Measurements from ENCODE around the gene OPN1SW. TPM values are rescaled to one million over a fixed set of nuclear protein-coding genes. Genes with fewer than 3 reads are reported as not detected.

The OPN1SW gene
- total RNA-seq, 4 donors from 2014 or later, result not detected

GRCh38 chr7:128737441-128737840 is 38.2 kb downstream of the OPN1SW start:
- H3K27me3 ChIP-seq, result no peaks in the 10 kb centered on the region
- H3K27ac ChIP-seq, result no peak overlapping the region

DNA sequence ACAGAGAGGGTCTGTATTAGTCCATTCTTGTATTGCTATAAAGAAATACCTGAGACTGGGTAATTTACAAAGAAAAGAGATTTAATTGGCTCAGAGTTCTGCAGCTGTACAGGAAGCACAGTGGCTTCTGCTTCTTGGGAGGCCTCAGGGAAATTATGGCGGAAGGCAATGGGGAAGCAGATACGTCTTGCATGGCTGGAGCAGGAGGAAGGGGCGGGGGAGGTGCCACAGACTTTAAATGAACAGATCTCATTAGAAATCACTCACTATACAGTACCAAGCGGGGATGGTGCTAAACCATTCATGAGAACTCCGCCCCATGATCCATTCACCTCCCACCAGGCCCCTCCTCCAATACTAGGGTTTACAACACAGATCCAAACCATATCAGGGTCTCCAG is 40.2 kb downstream of the OPN1SW start:
- Histone ChIP-seq H3K4me1 (peaks cover 0 to 13% (median 0%) of the 10 kb centered on the region in 4 donors), H3K4me3 (no peak overlapping the region), H3K36me3 (no peaks in the 10 kb centered on the region), H3K9me3 (no peaks in the 10 kb centered on the region), H3K27me3 (no peaks in the 10 kb centered on the region), H3K27ac (no peak overlapping the region)
- DNase-seq, result peak in 2 of 3 donors; percentile 50 to 67
- TF ChIP-seq CTCF (IDR thresholded peaks at IDR 0.05), result no peak
- TF ChIP-seq POLR2A (IDR thresholded peaks at IDR 0.05), result no peak

More at GRCh38 chr7:128737441-128737840, 38.2 kb downstream of the OPN1SW start:
- no peak overlapping the region for H3K4me3 ChIP-seq
- no peaks in the 10 kb centered on the region for H3K9me3 ChIP-seq
- TF ChIP-seq CTCF (IDR thresholded peaks at IDR 0.05), result no peak
- TF ChIP-seq POLR2A (IDR thresholded peaks at IDR 0.05), result no peak
- peaks cover 0 to 29% (median 0%) of the 10 kb centered on the region in 4 donors for H3K4me1 ChIP-seq
- DNase-seq, result no peak
- no peaks in the 10 kb centered on the region for H3K36me3 ChIP-seq

DNA sequence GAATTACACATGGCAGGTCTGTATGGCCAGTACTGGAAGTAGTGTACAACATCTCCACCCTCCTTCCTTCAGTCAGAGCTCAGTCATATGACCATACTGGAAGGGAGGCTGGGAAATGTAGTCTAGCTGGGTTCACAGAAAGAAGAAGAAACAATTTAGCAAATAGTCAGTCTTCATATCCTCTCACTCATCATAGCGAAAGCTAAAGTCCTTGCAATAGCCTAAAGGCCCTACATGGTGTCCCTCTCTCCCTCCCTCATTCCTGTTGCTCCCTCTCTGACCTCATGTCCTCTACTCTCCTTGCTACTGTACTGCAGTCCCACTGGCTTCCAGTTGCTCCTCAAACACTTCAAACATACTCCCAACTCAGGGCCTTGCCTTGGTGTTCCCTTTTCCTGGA is 40.7 kb downstream of the OPN1SW start:
- TF ChIP-seq CTCF (IDR thresholded peaks at IDR 0.05) (no peak), POLR2A (IDR thresholded peaks at IDR 0.05) (no peak)
- DNase-seq, result no peak
- Histone ChIP-seq H3K4me3 (no peak overlapping the region), H3K36me3 (no peaks in the 10 kb centered on the region), H3K9me3 (no peaks in the 10 kb centered on the region), H3K27ac (no peak overlapping the region), H3K27me3 (no peaks in the 10 kb centered on the region), H3K4me1 (peaks cover 0 to 8% (median 0%) of the 10 kb centered on the region in 4 donors)

GRCh38 chr7:128733278-128733645 is 42.3 kb downstream of the OPN1SW start:
- Histone ChIP-seq H3K4me1 (peaks cover 0 to 2% (median 0%) of the 10 kb centered on the region in 4 donors), H3K9me3 (no peaks in the 10 kb centered on the region), H3K27me3 (no peaks in the 10 kb centered on the region), H3K4me3 (no peak overlapping the region), H3K36me3 (no peaks in the 10 kb centered on the region), H3K27ac (no peak overlapping the region)
- DNase-seq, result no peak
- TF ChIP-seq POLR2A (IDR thresholded peaks at IDR 0.05), result no peak
- TF ChIP-seq CTCF (IDR thresholded peaks at IDR 0.05), result no peak

- TF ChIP-seq CTCF (IDR thresholded peaks at IDR 0.05), result no peak
- TF ChIP-seq POLR2A (IDR thresholded peaks at IDR 0.05), result no peak
- no peak overlapping the region for H3K27ac ChIP-seq
- no peaks in the 10 kb centered on the region for H3K27me3 ChIP-seq
- no peaks in the 10 kb centered on the region for H3K9me3 ChIP-seq
- no peak overlapping the region for H3K4me3 ChIP-seq
- H3K4me1 ChIP-seq, result no peaks in the 10 kb centered on the region
- no peaks in the 10 kb centered on the region for H3K36me3 ChIP-seq
- no peak for DNase-seq
Observed at GRCh38 chr7:128732521-128733277, 42.9 kb downstream of the OPN1SW start.

Measured in Peyer's patch (tissue), 4 donors.